HS-5 (cell line): Measurements from ENCODE around the gene NRCAM.

Experiments
- DNase-seq: peaks from one replicate; pipeline ENCODE4 v3.0.0-alpha.2; 2012; ENCODE audit warnings: low read depth

Gene NRCAM

GRCh38 chr7:108424013-108424412 lies 32.2 kb downstream of the NRCAM start:
- no peak for DNase-seq

- DNase-seq = no peak
Observed at GRCh38 chr7:108423089-108423989, 32.9 kb downstream of the NRCAM start.

GRCh38 chr7:108421720-108422331 lies 34.4 kb downstream of the NRCAM start:
- DNase-seq = no peak

- no peak for DNase-seq
Observed at GRCh38 chr7:108419961-108420908, 36.0 kb downstream of the NRCAM start.

- DNase-seq = no peak
Observed at GRCh38 chr7:108418946-108419345, 37.3 kb downstream of the NRCAM start.

GRCh38 chr7:108417926-108418325 lies 38.3 kb downstream of the NRCAM start:
- no peak for DNase-seq

- DNase-seq = no peak
Observed at GRCh38 chr7:108417144-108417543, 39.1 kb downstream of the NRCAM start.

GRCh38 chr7:108415821-108416536 lies 40.3 kb downstream of the NRCAM start:
- no peak for DNase-seq

GRCh38 chr7:108415084-108415483 lies 41.2 kb downstream of the NRCAM start:
- DNase-seq = no peak

GRCh38 chr7:108413782-108414492 lies 42.3 kb downstream of the NRCAM start:
- DNase-seq = no peak

- DNase-seq = no peak
Observed at GRCh38 chr7:108413337-108413736, 42.9 kb downstream of the NRCAM start.

- DNase-seq = no peak
Observed at GRCh38 chr7:108409146-108409545, 47.1 kb downstream of the NRCAM start.

- no peak for DNase-seq
Observed at GRCh38 chr7:108408296-108408991, 47.8 kb downstream of the NRCAM start.

- DNase-seq = no peak
Observed at GRCh38 chr7:108407676-108408075, 48.6 kb downstream of the NRCAM start.

- no peak for DNase-seq
Observed at GRCh38 chr7:108406222-108406890, 49.9 kb downstream of the NRCAM start.

GRCh38 chr7:108404509-108405420 lies 51.5 kb downstream of the NRCAM start:
- DNase-seq = no peak

GRCh38 chr7:108403597-108404217 lies 52.5 kb downstream of the NRCAM start:
- no peak for DNase-seq

GRCh38 chr7:108402865-108403264 lies 53.4 kb downstream of the NRCAM start:
- DNase-seq = no peak
